Nasal cavity respiratory epithelium epithelial cell of viscerocranial mucosa (primary cell): Measurements from ENCODE around the gene PARM1. TPM values are rescaled to one million over a fixed set of nuclear protein-coding genes. Genes with fewer than 3 reads are reported as not detected.

Experiments used
- total RNA-seq: library from RNA; depleted of rRNA; stranded (reverse); fragments of >200 nt; gene quantifications from 2 replicates; pipeline ENCODE4 v1.2.3, GENCODE V29; 2014

The PARM1 gene, protein sequence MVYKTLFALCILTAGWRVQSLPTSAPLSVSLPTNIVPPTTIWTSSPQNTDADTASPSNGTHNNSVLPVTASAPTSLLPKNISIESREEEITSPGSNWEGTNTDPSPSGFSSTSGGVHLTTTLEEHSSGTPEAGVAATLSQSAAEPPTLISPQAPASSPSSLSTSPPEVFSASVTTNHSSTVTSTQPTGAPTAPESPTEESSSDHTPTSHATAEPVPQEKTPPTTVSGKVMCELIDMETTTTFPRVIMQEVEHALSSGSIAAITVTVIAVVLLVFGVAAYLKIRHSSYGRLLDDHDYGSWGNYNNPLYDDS
- total RNA-seq, result under 0.01 and 0.71 TPM in 2 replicates

DNA sequence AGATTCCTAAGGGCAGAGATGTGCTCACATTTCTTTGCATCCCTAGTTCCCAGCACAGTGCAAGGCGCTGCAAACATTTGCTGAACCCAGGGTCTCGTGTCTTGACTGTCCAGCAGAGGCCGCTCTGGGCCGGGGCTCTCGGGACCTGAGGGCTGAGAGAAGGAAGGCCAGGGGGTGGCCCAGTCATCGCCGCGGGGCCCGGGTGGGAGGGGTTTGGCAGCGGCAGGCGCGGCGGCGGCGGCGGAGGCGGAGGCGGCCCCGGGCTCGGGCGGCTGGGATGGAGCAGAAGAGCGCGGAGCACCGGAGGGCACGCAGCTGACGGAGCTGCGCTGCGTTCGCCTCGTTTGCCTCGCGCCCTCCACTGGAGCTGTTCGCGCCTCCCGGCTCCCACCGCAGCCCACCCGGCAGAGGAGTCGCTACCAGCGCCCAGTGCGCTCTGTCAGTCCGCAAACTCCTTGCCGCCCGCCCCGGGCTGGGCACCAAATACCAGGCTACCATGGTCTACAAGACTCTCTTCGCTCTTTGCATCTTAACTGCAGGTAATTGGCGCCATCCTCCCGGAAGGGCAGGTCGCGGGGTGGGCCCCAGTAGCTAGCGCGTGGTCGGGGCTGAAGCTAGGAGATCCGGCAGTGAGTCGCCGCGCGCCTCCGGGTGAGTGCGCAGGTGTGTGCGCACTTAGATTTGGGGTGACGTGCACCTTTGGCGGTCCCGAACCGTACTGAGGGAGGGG lies at the start of gene PARM1:
PARM1 (plus strand) TSS at position 285 of the 730 bp plus-strand sequence; CDS start at position 497, 212 bp downstream.

Other genes with a start within 250 kb of the PARM1 start
- 0.68 and 3.1 TPM in 2 replicates for gene BTC, start 138.6 kb upstream of the PARM1 start, total RNA-seq